ENCODE data around the gene LPP. TPM values are rescaled to one million over a fixed set of nuclear protein-coding genes. Genes with fewer than 3 reads are reported as not detected.
"Not testable (repeated sequence)": the region's sequence is repeated elsewhere in the genome, so short reads cannot be mapped to it uniquely, and the experiment has no call there.

The LPP gene
- total RNA-seq, 1 donor, result 196 TPM

- no peak for TF ChIP-seq CTCF (IDR thresholded peaks at IDR 0.05; ENCODE audit: insufficient read depth, low read depth, low read length)
- DNase-seq (ENCODE audit: low read depth), result no peak
Measured at GRCh38 chr3:188695241-188695640, 541.3 kb downstream of the LPP start.

GRCh38 chr3:188697127-188697526, 543.2 kb downstream of the LPP start:
- no peak for TF ChIP-seq CTCF (IDR thresholded peaks at IDR 0.05; ENCODE audit: insufficient read depth, low read depth, low read length)
- H3K4me3 ChIP-seq (ENCODE audit: low read depth, low read length), result no peak overlapping the region

More at GRCh38 chr3:188695241-188695640, 541.3 kb downstream of the LPP start:
- no peak overlapping the region for H3K4me3 ChIP-seq (ENCODE audit: low read depth, low read length)

GRCh38 chr3:188698436-188698835, 544.5 kb downstream of the LPP start:
- no peak overlapping the region for H3K4me3 ChIP-seq (ENCODE audit: low read depth, low read length)
- DNase-seq (ENCODE audit: low read depth), result no peak
- no peak for TF ChIP-seq CTCF (IDR thresholded peaks at IDR 0.05; ENCODE audit: insufficient read depth, low read depth, low read length)

More at GRCh38 chr3:188697127-188697526, 543.2 kb downstream of the LPP start:
- DNase-seq (ENCODE audit: low read depth), result no peak

- no peak for DNase-seq (ENCODE audit: low read depth)
- no peak overlapping the region for H3K4me3 ChIP-seq (ENCODE audit: low read depth, low read length)
- no peak for TF ChIP-seq CTCF (IDR thresholded peaks at IDR 0.05; ENCODE audit: insufficient read depth, low read depth, low read length)
Measured at GRCh38 chr3:188700501-188700900, 546.5 kb downstream of the LPP start.

- no peak for DNase-seq (ENCODE audit: low read depth)
- no peak for TF ChIP-seq CTCF (IDR thresholded peaks at IDR 0.05; ENCODE audit: insufficient read depth, low read depth, low read length)
- H3K4me3 ChIP-seq (ENCODE audit: low read depth, low read length), result no peak overlapping the region
Measured at GRCh38 chr3:188700918-188701317, 547.0 kb downstream of the LPP start.

- TF ChIP-seq CTCF (IDR thresholded peaks at IDR 0.05; ENCODE audit: insufficient read depth, low read depth, low read length), result no peak
- DNase-seq (ENCODE audit: low read depth), result no peak
- no peak overlapping the region for H3K4me3 ChIP-seq (ENCODE audit: low read depth, low read length)
Measured at GRCh38 chr3:188701485-188701969, 547.6 kb downstream of the LPP start.

- H3K4me3 ChIP-seq (ENCODE audit: low read depth, low read length); DNase-seq (ENCODE audit: low read depth): not testable (repeated sequence)
Measured at GRCh38 chr3:188702028-188702427, 548.1 kb downstream of the LPP start.
